OCI-LY3 (cell line): ENCODE data around the gene LRP5.

Experiments used
- H2AFZ ChIP-seq: fragments of 200-600, 300-600 bp; shearing (Covaris generic); 2 replicates; pipeline ENCODE4 v1.6.0; 2014; ENCODE audit warnings: antibody characterized with exemption, low read depth, low read length
- H3K27ac ChIP-seq: fragments of 200-600, 300-600 bp; sonication (generic); 2 replicates; pipeline ENCODE4 v1.5.1; 2014; ENCODE audit warnings: mild to moderate bottlenecking, low read length, moderate library complexity, mixed read lengths
- H3K27me3 ChIP-seq: fragments of 200-600, 300-600 bp; sonication (generic); 2 replicates; pipeline ENCODE4 v1.6.1; 2014; ENCODE audit warnings: low read depth, low read length, mixed read lengths
- H3K36me3 ChIP-seq: fragments of 200-600, 300-600 bp; sonication (generic); replicated peaks from 2 replicates; pipeline ENCODE3; 2014; ENCODE audit warnings: low read depth, low read length, mixed read lengths
- H3K4me1 ChIP-seq: fragments of 300-600, 200-600 bp; sonication (generic); 2 replicates; pipeline ENCODE4 v1.6.1; 2014; ENCODE audit warnings: low read length, mixed read lengths
- H3K4me2 ChIP-seq: fragments of 200-600, 300-600 bp; sonication (generic); 2 replicates; pipeline ENCODE4 v1.6.1; 2014; ENCODE audit warnings: low read length, mixed read lengths
- H3K4me3 ChIP-seq: fragments of 300-600, 200-600 bp; sonication (generic); 2 replicates; pipeline ENCODE4 v1.5.1; 2014; ENCODE audit warnings: antibody characterized with exemption, mild to moderate bottlenecking, low read length, moderate library complexity
- H3K79me2 ChIP-seq: fragments of 300-600, 200-600 bp; shearing (Covaris generic); 2 replicates; pipeline ENCODE4 v1.6.1; 2014; ENCODE audit warnings: mild to moderate bottlenecking, low read length, mixed read lengths
- H3K9ac ChIP-seq: fragments of 300-600, 200-600 bp; shearing (Covaris generic); 2 replicates; pipeline ENCODE4 v1.6.0; 2014; ENCODE audit warnings: mild to moderate bottlenecking, low read length, moderate library complexity
- H3K9me3 ChIP-seq: fragments of 200-600, 300-600 bp; shearing (Covaris generic); 2 replicates; pipeline ENCODE4 v1.6.1; 2014; ENCODE audit warnings: low read length, mixed read lengths; ENCODE audit not compliant: insufficient read depth
- H4K20me1 ChIP-seq: fragments of 200-600, 300-600 bp; sonication (generic); 2 replicates; pipeline ENCODE4 v1.6.1; 2016; ENCODE audit warnings: low read length, mixed read lengths; ENCODE audit not compliant: insufficient read depth
- CTCF ChIP-seq: fragments of 200-600, 300-600 bp; sonication (generic); IDR thresholded peaks from 2 replicates; pipeline ENCODE4 v1.5.1; 2014; ENCODE audit warnings: antibody characterized with exemption, low read length, low read depth
- EZH2phosphoT487 ChIP-seq: fragments of 200-600 bp; shearing (Covaris generic); IDR thresholded peaks from 2 replicates; pipeline ENCODE4 v1.6.1; 2018; ENCODE audit warnings: antibody characterized with exemption, mixed run types, low read depth

The LRP5 gene

GRCh38 chr11:68406324-68407313, 94.2 kb downstream of the LRP5 start:
- Histone ChIP-seq H2AFZ (no peak overlapping the region), H3K36me3 (peaks cover 30% of the 10 kb centered on the region), H3K4me2 (no peak overlapping the region), H3K9ac (no peak overlapping the region), H3K27me3 (no peaks in the 10 kb centered on the region), H3K79me2 (no peaks in the 10 kb centered on the region), H3K27ac (no peak overlapping the region), H3K4me3 (no peak overlapping the region), H3K9me3 (no peaks in the 10 kb centered on the region), H4K20me1 (no peaks in the 10 kb centered on the region), H3K4me1 (peaks cover 3% of the 10 kb centered on the region)
- TF ChIP-seq EZH2phosphoT487 (no peak), CTCF (no peak)

GRCh38 chr11:68408512-68408911, 96.1 kb downstream of the LRP5 start:
- no peak overlapping the region for H3K27ac ChIP-seq
- H3K79me2 ChIP-seq, result no peaks in the 10 kb centered on the region; the same call in 1 of the 2 replicates
- peaks cover 44% of the 10 kb centered on the region for H3K36me3 ChIP-seq
- no peaks in the 10 kb centered on the region for H4K20me1 ChIP-seq
- no peaks in the 10 kb centered on the region for H3K27me3 ChIP-seq
- no peak overlapping the region for H3K4me3 ChIP-seq
- TF ChIP-seq EZH2phosphoT487, result no peak
- TF ChIP-seq CTCF, result no peak
- H3K4me1 ChIP-seq, result peaks cover 22% of the 10 kb centered on the region
- H3K4me2 ChIP-seq, result no peak overlapping the region
- H2AFZ ChIP-seq, result no peak overlapping the region
- H3K9ac ChIP-seq, result no peak overlapping the region
- no peaks in the 10 kb centered on the region for H3K9me3 ChIP-seq

GRCh38 chr11:68409748-68410344, 97.5 kb downstream of the LRP5 start:
- Histone ChIP-seq H2AFZ (no peak overlapping the region), H3K4me3 (no peak overlapping the region), H3K36me3 (peaks cover 48% of the 10 kb centered on the region), H3K4me1 (peaks cover 35% of the 10 kb centered on the region), H3K27ac (no peak overlapping the region), H3K27me3 (no peaks in the 10 kb centered on the region), H3K9me3 (no peaks in the 10 kb centered on the region), H3K9ac (no peak overlapping the region), H4K20me1 (no peaks in the 10 kb centered on the region), H3K4me2 (no peak overlapping the region), H3K79me2 (no peaks in the 10 kb centered on the region; the same call in 1 of the 2 replicates)
- TF ChIP-seq EZH2phosphoT487, result no peak
- no peak for TF ChIP-seq CTCF

GRCh38 chr11:68411501-68411991, 99.2 kb downstream of the LRP5 start:
- no peak overlapping the region for H2AFZ ChIP-seq
- peaks cover 58% of the 10 kb centered on the region for H3K36me3 ChIP-seq
- H3K9ac ChIP-seq, result no peak overlapping the region
- no peaks in the 10 kb centered on the region for H3K9me3 ChIP-seq
- TF ChIP-seq EZH2phosphoT487, result no peak
- no peak for TF ChIP-seq CTCF
- no peaks in the 10 kb centered on the region; the same call in 1 of the 2 replicates for H3K79me2 ChIP-seq
- no peak overlapping the region for H3K27ac ChIP-seq
- H3K4me1 ChIP-seq, result peaks cover 42% of the 10 kb centered on the region
- no peaks in the 10 kb centered on the region for H4K20me1 ChIP-seq
- H3K4me3 ChIP-seq, result no peak overlapping the region
- no peaks in the 10 kb centered on the region for H3K27me3 ChIP-seq
- peak overlapping the region; percentile 52; the same call in 1 of the 2 replicates for H3K4me2 ChIP-seq
